ENCODE measurements around the gene CRAT.

The CRAT gene

DNA sequence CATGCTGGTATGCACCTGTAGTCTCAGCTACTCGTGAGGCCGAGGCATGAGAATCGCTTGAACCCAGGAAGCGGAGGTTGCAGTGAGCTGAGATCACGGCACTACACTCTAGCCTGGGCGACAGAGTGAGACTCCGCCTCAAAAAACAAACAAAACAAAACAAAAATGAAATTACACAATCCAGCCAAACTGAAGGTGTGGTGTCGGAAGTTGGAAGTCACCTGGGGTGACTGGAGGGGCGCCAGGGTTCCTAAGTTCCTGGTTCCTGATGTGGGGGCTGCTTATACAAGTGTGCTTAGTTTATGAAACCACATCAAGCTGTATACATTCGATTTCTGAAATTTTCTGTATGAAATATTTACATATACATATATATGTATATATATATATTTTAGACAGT lies 33.4 kb downstream of the CRAT start:
- DNase-seq (ENCODE audit: low read depth), result no peak
- TF ChIP-seq CTCF (IDR thresholded peaks at IDR 0.05; ENCODE audit: insufficient read depth, low read depth, low read length, missing control alignments), result no peak
- no peak overlapping the region for H3K4me3 ChIP-seq (ENCODE audit: low read depth, low read length)

- no peak for DNase-seq (ENCODE audit: low read depth)
- no peak for TF ChIP-seq CTCF (IDR thresholded peaks at IDR 0.05; ENCODE audit: insufficient read depth, low read depth, low read length, missing control alignments)
- H3K4me3 ChIP-seq (ENCODE audit: low read depth, low read length), result no peak overlapping the region
Observed at GRCh38 chr9:129076640-129077037, 34.0 kb downstream of the CRAT start.

GRCh38 chr9:129075996-129076639 lies 34.5 kb downstream of the CRAT start:
- no peak overlapping the region for H3K4me3 ChIP-seq (ENCODE audit: low read depth, low read length)
- TF ChIP-seq CTCF (IDR thresholded peaks at IDR 0.05; ENCODE audit: insufficient read depth, low read depth, low read length, missing control alignments), result no peak
- no peak for DNase-seq (ENCODE audit: low read depth)

DNA sequence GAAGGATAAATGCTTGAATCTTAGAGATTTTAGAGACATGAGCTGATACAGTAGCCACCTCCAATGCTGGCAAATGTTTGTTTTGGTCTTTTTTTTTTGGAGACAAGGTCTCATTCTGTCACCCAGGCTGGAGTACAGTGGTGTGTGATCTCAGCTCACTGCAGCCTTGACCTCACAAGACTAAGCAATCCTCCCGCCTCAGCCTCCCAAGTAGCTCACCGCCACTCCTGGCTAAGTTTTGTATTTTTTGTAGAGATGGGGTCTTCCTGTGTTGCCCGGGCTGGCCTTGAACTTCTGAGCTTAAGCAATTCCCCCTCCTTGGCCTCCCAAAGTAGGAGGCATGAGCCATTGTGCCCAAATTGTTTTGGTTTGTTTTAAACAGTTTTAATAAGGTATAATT lies 36.5 kb downstream of the CRAT start:
- no peak for TF ChIP-seq CTCF (IDR thresholded peaks at IDR 0.05; ENCODE audit: insufficient read depth, low read depth, low read length, missing control alignments)
- no peak for DNase-seq (ENCODE audit: low read depth)
- no peak overlapping the region for H3K4me3 ChIP-seq (ENCODE audit: low read depth, low read length)

DNA sequence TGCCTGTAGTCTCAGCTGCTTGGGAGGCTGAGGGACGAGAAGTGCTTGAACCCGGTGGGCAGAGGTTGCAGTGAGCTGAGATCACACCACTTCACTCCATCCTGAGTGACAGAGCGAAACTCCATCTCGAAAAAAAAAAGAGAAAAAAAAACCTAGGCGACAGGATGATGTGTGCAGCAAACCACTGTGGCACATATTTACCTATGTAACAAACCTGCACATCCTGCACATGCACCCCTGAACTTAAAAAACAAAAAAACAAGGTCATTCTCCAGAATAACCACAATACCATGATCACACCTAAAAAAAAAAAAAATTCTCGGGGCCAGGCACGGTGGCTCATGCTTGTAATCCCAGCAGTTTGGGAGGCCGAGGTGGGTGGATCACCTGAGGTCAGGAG lies 37.2 kb downstream of the CRAT start:
- H3K4me3 ChIP-seq (ENCODE audit: low read depth, low read length), result no peak overlapping the region
- no peak for TF ChIP-seq CTCF (IDR thresholded peaks at IDR 0.05; ENCODE audit: insufficient read depth, low read depth, low read length, missing control alignments)
- no peak for DNase-seq (ENCODE audit: low read depth)

- no peak overlapping the region for H3K4me3 ChIP-seq (ENCODE audit: low read depth, low read length)
- no peak for DNase-seq (ENCODE audit: low read depth)
- TF ChIP-seq CTCF (IDR thresholded peaks at IDR 0.05; ENCODE audit: insufficient read depth, low read depth, low read length, missing control alignments), result no peak
Observed at GRCh38 chr9:129072171-129072570, 38.4 kb downstream of the CRAT start.

- DNase-seq (ENCODE audit: low read depth), result no peak
- no peak for TF ChIP-seq CTCF (IDR thresholded peaks at IDR 0.05; ENCODE audit: insufficient read depth, low read depth, low read length, missing control alignments)
- no peak overlapping the region for H3K4me3 ChIP-seq (ENCODE audit: low read depth, low read length)
Observed at GRCh38 chr9:129071526-129072126, 39.0 kb downstream of the CRAT start.

All from GM12865 (cell line).